Common myeloid progenitor, CD34-positive (primary cell): ENCODE data around the gene MTX1.
"Not testable (repeated sequence)": the region's sequence is repeated elsewhere in the genome, so short reads cannot be mapped to it uniquely, and the experiment has no call there.

Source experiments
- CTCF ChIA-PET: fragments of 350-600 bp; sonication (Branson Sonifier 250); formaldehyde crosslinking; loops from one replicate; lab custom pipeline; 2021; ENCODE audit warnings: antibody characterized with exemption; lab: Charles Lee
- POLR2A ChIA-PET: fragments of 350-600 bp; sonication (Branson Sonifier 250); formaldehyde crosslinking; loops from one replicate; lab custom pipeline; 2021; ENCODE audit warnings: antibody characterized with exemption; lab: Charles Lee
- DNase-seq, 3 donors: peaks; one replicate each; pipeline versions ENCODE4 v3.0.0 to v3.0.0-alpha.2; 2013
- H3K27ac ChIP-seq, 2 experiments: 1 replicate in 1 of 2; 2 replicates in 1 of 2; pipeline ENCODE4 v1.7.0; 2013; ENCODE audit warnings: inconsistent platforms in 2 of 2, low read length in 2 of 2, mild to moderate bottlenecking in 2 of 2, low read depth in 1 of 2, moderate library complexity in 1 of 2; ENCODE audit not compliant: severe bottlenecking in 2 of 2, insufficient read depth in 1 of 2, poor library complexity in 1 of 2
- H3K27me3 ChIP-seq, 5 experiments: replicated peaks in 2 of 5; 1 replicate in 3 of 5; 2 replicates in 2 of 5; pipeline versions ENCODE4 v1.6.1 to v1.7.0; 2013; ENCODE audit warnings: low read length in 4 of 5, mild to moderate bottlenecking in 2 of 5, moderate library complexity in 2 of 5, inconsistent platforms in 1 of 5; ENCODE audit not compliant: insufficient read depth in 5 of 5, control insufficient read depth in 4 of 5
- H3K36me3 ChIP-seq, 4 experiments: 1 replicate in 2 of 4; 2 replicates in 2 of 4; pipeline versions ENCODE4 v1.6.1 to v1.7.0; 2013; ENCODE audit warnings: low read length in 3 of 4, control low read depth in 1 of 4, mild to moderate bottlenecking in 1 of 4; ENCODE audit not compliant: control insufficient read depth in 4 of 4, insufficient read depth in 4 of 4
- H3K4me1 ChIP-seq, 4 experiments: 1 replicate in 3 of 4; 2 replicates in 1 of 4; pipeline versions ENCODE4 v1.6.1 to v1.7.1; 2013; ENCODE audit warnings: low read length in 3 of 4, mild to moderate bottlenecking in 3 of 4, control low read depth in 1 of 4, inconsistent platforms in 1 of 4, moderate library complexity in 1 of 4; ENCODE audit not compliant: control insufficient read depth in 4 of 4, insufficient read depth in 4 of 4; ENCODE audit errors: control extremely low read depth in 1 of 4
- H3K4me3 ChIP-seq, 7 experiments: 1 replicate in 4 of 7; 2 replicates in 3 of 7; pipeline versions ENCODE4 v1.5.1 to v1.7.0; 2013; ENCODE audit warnings: mild to moderate bottlenecking in 7 of 7, low read length in 6 of 7, moderate library complexity in 6 of 7, inconsistent platforms in 2 of 7, low read depth in 2 of 7, control low read depth in 1 of 7; ENCODE audit not compliant: insufficient read depth in 4 of 7, control insufficient read depth in 1 of 7; ENCODE audit errors: extremely low read depth in 1 of 7
- H3K9me3 ChIP-seq, 5 experiments: 1 replicate in 4 of 5; 2 replicates in 1 of 5; pipeline versions ENCODE4 v1.6.1 to v1.7.1; 2013; ENCODE audit warnings: low read length in 4 of 5, mild to moderate bottlenecking in 2 of 5, inconsistent platforms in 1 of 5, low read depth in 1 of 5, moderate library complexity in 1 of 5; ENCODE audit not compliant: control insufficient read depth in 4 of 5, insufficient read depth in 2 of 5; ENCODE audit errors: control extremely low read depth in 1 of 5
- WGBS: methylation state at CpG from one replicate; pipeline ENCODE4 v1.1.5; 2013; ENCODE audit not compliant: insufficient coverage; 5-methylcytosine and 5-hydroxymethylcytosine counted together

Gene MTX1

GRCh38 chr1:155206891-155207805 is 1.3 kb upstream of the MTX1 start:
- 33% methylated on average over 8 of the region's 13 CpGs for WGBS
- Histone ChIP-seq H3K4me3 (peak overlapping the region in 5 of 7 experiments; percentile 24 to 100 (median 92)), H3K27ac (peak overlapping the region; percentile 36 to 99), H3K36me3 (peaks cover 0 to 19% (median 3%) of the 10 kb centered on the region in 4 experiments), H3K27me3 (no peaks in the 10 kb centered on the region), H3K4me1 (peaks cover 16 to 33% (median 31%) of the 10 kb centered on the region in 4 experiments), H3K9me3 (no peaks in the 10 kb centered on the region)
- CTCF ChIA-PET = interaction anchor here (0.6 to 6.7 kb wide), 15 partner anchors 13 to 358 kb away, joined by 3 to 59 read pairs (median 7); a partner anchor contains a TSS
- DNase-seq = peak; percentile 87 to 93 (median 89)
- POLR2A ChIA-PET = interaction anchor here (0.6 to 1.3 kb wide), 3 partner anchors 10 to 32 kb away, joined by 3 read pairs; no protein-coding TSS in a partner anchor

GRCh38 chr1:155207806-155208540 is 522 bp upstream of the MTX1 start, which contains the start of gene THBS3:
Gene THBS3 (minus strand): TSS chr1:155207897. CDS start chr1:155207876, 21 bp downstream.
- Histone ChIP-seq H3K4me3 (peak within 1 kb of the TSS; percentile 73 to 100 (median 90)), H3K9me3 (no peaks in the 10 kb centered on the region), H3K36me3 (peaks cover 0 to 18% (median 3%) of the 10 kb centered on the region in 4 experiments), H3K27me3 (no peaks in the 10 kb centered on the region), H3K4me1 (peaks cover 16 to 33% (median 31%) of the 10 kb centered on the region in 4 experiments), H3K27ac (peak within 1 kb of the TSS; percentile 98 to 99)
- WGBS = 13% methylated on average over 14 of the region's 17 CpGs
- ChIA-PET CTCF (interaction anchor here (0.7 to 6.7 kb wide), 12 partner anchors 12 to 43 kb away, joined by 3 to 59 read pairs (median 14); partner anchors contain the start of gene KRTCAP2), POLR2A (interaction anchor here (0.6 to 2.1 kb wide), 5 partner anchors 11 to 116 kb away, joined by 3 to 8 read pairs (median 5); no protein-coding TSS in a partner anchor)
- no peak for DNase-seq

GRCh38 chr1:155209312-155209721 is 822 bp downstream of the MTX1 start:
- peak overlapping the region; percentile 81 to 100 (median 90) for H3K4me3 ChIP-seq
- DNase-seq = no peak
- ChIA-PET POLR2A (interaction anchor here (0.7 to 2.1 kb wide), 4 partner anchors 16 to 114 kb away, joined by 3 to 8 read pairs (median 5); no protein-coding TSS in a partner anchor), CTCF (interaction anchor here (0.9 to 6.7 kb wide), 6 partner anchors 15 to 42 kb away, joined by 3 to 59 read pairs (median 20); no protein-coding TSS in a partner anchor)
- 5% methylated on average over 13 of the region's 13 CpGs for WGBS
- H3K4me1 ChIP-seq = peaks cover 16 to 33% (median 31%) of the 10 kb centered on the region in 4 experiments
- no peaks in the 10 kb centered on the region for H3K27me3 ChIP-seq
- peak overlapping the region; percentile 98 to 99 for H3K27ac ChIP-seq
- H3K36me3 ChIP-seq = peaks cover 0 to 18% (median 3%) of the 10 kb centered on the region in 4 experiments
- H3K9me3 ChIP-seq = no peaks in the 10 kb centered on the region

GRCh38 chr1:155210314-155211104 is 2.0 kb downstream of the MTX1 start:
- H3K4me3 ChIP-seq = peak overlapping the region in 2 of 7 experiments; percentile 37 to 100
- H3K36me3 ChIP-seq = peaks cover 4 to 23% (median 8%) of the 10 kb centered on the region in 4 experiments
- H3K4me1 ChIP-seq = peaks cover 16 to 33% (median 31%) of the 10 kb centered on the region in 4 experiments
- H3K27ac ChIP-seq = no peak overlapping the region
- CTCF ChIA-PET = no interaction called here
- DNase-seq = no peak
- 100% methylated on average over 3 of the region's 4 CpGs for WGBS
- POLR2A ChIA-PET = no interaction called here
- H3K27me3 ChIP-seq = no peaks in the 10 kb centered on the region
- no peaks in the 10 kb centered on the region for H3K9me3 ChIP-seq

GRCh38 chr1:155211381-155212050 is 3.0 kb downstream of the MTX1 start:
- POLR2A ChIA-PET, H3K27ac ChIP-seq, H3K9me3 ChIP-seq, DNase-seq, H3K27me3 ChIP-seq: not testable (repeated sequence)
- Histone ChIP-seq H3K36me3 (peaks cover 5 to 27% (median 9%) of the 10 kb centered on the region in 4 experiments), H3K4me3 (peak overlapping the region in 1 of 7 experiments; percentile 37), H3K4me1 (peaks cover 16 to 33% (median 31%) of the 10 kb centered on the region in 4 experiments)
- WGBS = 95% methylated on average over 8 of the region's 13 CpGs
- CTCF ChIA-PET = interaction anchor here (1.1 kb wide), 1 partner anchor 17 kb away, joined by 3 read pairs; no protein-coding TSS in a partner anchor
